ENCODE measurements around the gene F11R.
"Not testable (repeated sequence)": the region's sequence is repeated elsewhere in the genome, so short reads cannot be mapped to it uniquely, and the experiment has no call there.

The F11R gene

DNA sequence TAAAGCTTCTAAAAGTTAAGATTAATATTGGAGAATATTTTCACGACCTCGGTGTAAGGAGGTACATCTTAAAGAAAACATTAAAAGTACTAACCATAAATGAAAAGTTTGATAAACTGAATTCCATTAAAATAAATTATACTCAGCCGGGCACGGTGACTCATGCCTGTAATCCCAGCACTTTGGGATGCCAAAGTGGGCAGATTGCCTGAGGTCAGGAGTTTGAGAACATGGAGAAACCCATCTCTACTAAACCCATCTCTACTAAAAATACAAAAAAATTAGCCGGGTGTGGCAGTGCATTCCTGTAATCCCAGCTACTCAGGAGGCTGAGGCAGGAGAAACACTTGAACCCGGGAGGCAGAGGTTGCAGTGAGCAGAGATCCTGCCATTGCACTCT lies 75.1 kb downstream of the F11R start:
- H3K4me1 ChIP-seq (ENCODE audit: control insufficient read depth, insufficient read depth, low read length, unreplicated experiment); H3K27me3 ChIP-seq (ENCODE audit: insufficient read depth, low read length); H3K4me3 ChIP-seq (ENCODE audit: low read depth, low read length); H3K79me2 ChIP-seq (ENCODE audit: control insufficient read depth, insufficient read depth, low read length, unreplicated experiment); H3K36me3 ChIP-seq (ENCODE audit: insufficient read depth, low read length); H3K27ac ChIP-seq (ENCODE audit: low read depth, low read length); H2AFZ ChIP-seq (ENCODE audit: low read length, unreplicated experiment): not testable (repeated sequence)
